ENCODE results near the gene PIK3AP1. TPM values are rescaled to one million over a fixed set of nuclear protein-coding genes. Genes with fewer than 3 reads are reported as not detected.
A peak's percentile ranks its signal among the peaks of the same experiment; 100 is the strongest.
"Not testable (repeated sequence)": the region's sequence is repeated elsewhere in the genome, so short reads cannot be mapped to it uniquely, and the experiment has no call there.

Gene PIK3AP1
- total RNA-seq, 2 donors from 2014 or later = 1.3 to 5.2 TPM

DNA sequence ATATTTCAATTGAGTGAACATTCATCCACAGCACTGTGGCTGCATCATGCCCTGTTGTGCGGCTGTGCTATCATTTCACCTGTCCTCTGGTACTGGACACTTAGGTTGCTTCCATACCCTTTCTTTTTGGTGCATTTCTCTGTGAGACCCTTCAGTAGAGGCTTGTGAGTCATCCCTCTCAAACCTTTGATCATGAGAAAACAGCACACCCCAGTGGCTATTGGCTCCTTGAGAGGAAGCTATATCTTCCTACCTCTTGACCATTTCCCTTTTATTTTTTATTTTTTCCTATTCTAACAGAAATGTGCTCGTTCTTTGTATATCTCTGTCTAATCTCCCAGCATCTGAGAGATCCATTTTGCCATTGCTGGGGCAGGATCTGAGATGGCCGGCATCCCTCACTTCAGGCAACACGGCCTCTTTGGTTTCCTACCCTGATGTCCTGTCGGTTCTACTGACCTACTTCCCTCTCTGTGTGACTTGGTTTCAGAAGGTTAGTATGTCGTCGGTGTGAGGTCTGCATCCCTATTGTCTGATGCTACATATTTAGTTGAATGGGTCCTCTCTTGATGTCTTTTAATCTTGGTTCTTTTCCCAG is 23.8 kb upstream of the PIK3AP1 start:
- H3K4me1 ChIP-seq (ENCODE audit: control insufficient read depth, insufficient read depth, low read length) = no peaks in the 10 kb centered on the region
- no peaks in the 10 kb centered on the region for H3K27me3 Mint-ChIP-seq (ENCODE audit: insufficient read depth)
- no peaks in the 10 kb centered on the region for H3K27me3 ChIP-seq (ENCODE audit: control insufficient read depth, insufficient read depth, low read length, poor library complexity, severe bottlenecking)
- no peak overlapping the region for H3K4me3 ChIP-seq (ENCODE audit: low read length)
- TF ChIP-seq, protein P1, sequence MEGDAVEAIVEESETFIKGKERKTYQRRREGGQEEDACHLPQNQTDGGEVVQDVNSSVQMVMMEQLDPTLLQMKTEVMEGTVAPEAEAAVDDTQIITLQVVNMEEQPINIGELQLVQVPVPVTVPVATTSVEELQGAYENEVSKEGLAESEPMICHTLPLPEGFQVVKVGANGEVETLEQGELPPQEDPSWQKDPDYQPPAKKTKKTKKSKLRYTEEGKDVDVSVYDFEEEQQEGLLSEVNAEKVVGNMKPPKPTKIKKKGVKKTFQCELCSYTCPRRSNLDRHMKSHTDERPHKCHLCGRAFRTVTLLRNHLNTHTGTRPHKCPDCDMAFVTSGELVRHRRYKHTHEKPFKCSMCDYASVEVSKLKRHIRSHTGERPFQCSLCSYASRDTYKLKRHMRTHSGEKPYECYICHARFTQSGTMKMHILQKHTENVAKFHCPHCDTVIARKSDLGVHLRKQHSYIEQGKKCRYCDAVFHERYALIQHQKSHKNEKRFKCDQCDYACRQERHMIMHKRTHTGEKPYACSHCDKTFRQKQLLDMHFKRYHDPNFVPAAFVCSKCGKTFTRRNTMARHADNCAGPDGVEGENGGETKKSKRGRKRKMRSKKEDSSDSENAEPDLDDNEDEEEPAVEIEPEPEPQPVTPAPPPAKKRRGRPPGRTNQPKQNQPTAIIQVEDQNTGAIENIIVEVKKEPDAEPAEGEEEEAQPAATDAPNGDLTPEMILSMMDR (conservative IDR thresholded peaks at IDR 0.05) = peak; percentile 66
- H3K36me3 ChIP-seq (ENCODE audit: control insufficient read depth, insufficient read depth, low read length) = no peaks in the 10 kb centered on the region
- no peaks in the 10 kb centered on the region for H3K9me3 ChIP-seq (ENCODE audit: control insufficient read depth, low read length)
- H3K4me3 Mint-ChIP-seq = no peak overlapping the region
- no peaks in the 10 kb centered on the region for H3K36me3 Mint-ChIP-seq (ENCODE audit: low read depth)
- WGBS, 2 experiments (ENCODE audit: insufficient coverage in 1 of 2, insufficient read length in 1 of 2) = 75 to 78% methylated on average over 2 to 7 of the region's 7 CpGs
- no peak overlapping the region for H3K27ac ChIP-seq (ENCODE audit: low read depth, low read length)
- no peak overlapping the region for H3K9ac ChIP-seq (ENCODE audit: extremely low read depth, low read length, poor library complexity, severe bottlenecking)
- no peaks in the 10 kb centered on the region for H3K9me3 Mint-ChIP-seq
- peak; percentile 71 for DNase-seq
- peaks cover 3% of the 10 kb centered on the region for H3K4me1 Mint-ChIP-seq
- peak overlapping the region; percentile 29 for H3K27ac Mint-ChIP-seq

DNA sequence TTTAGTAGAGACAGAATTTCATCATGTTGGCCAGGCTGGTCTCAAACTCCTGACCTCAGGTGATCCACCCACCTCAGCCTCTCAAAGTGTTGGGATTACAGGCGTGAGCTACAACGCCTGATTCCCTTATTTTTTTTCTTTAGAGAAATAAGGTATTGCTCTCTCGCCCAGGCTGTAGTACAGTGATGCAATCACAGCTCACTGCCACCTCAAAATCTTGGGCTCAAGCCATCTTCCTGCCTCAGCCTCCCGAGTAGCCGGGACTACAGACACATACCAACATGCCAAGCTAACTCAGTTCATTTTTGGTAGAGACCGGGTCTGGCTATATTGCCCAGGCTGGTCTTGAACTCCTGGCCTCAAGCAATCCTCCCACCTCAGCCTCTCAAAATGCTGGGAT is 21.2 kb upstream of the PIK3AP1 start:
- H3K27me3 Mint-ChIP-seq (ENCODE audit: insufficient read depth); H3K4me3 ChIP-seq (ENCODE audit: low read length); H3K9me3 ChIP-seq (ENCODE audit: control insufficient read depth, low read length); H3K9me3 Mint-ChIP-seq; H3K27ac ChIP-seq (ENCODE audit: low read depth, low read length); H3K4me3 Mint-ChIP-seq; H3K36me3 ChIP-seq (ENCODE audit: control insufficient read depth, insufficient read depth, low read length); H3K9ac ChIP-seq (ENCODE audit: extremely low read depth, low read length, poor library complexity, severe bottlenecking); H3K27me3 ChIP-seq (ENCODE audit: control insufficient read depth, insufficient read depth, low read length, poor library complexity, severe bottlenecking); H3K4me1 ChIP-seq (ENCODE audit: control insufficient read depth, insufficient read depth, low read length); DNase-seq; H3K27ac Mint-ChIP-seq; H3K36me3 Mint-ChIP-seq (ENCODE audit: low read depth): not testable (repeated sequence)
- H3K4me1 Mint-ChIP-seq = peaks cover 16% of the 10 kb centered on the region
- WGBS, 2 experiments (ENCODE audit: insufficient coverage in 1 of 2, insufficient read length in 1 of 2) = 83 to 95% methylated on average over 6 of the region's 6 CpGs

DNA sequence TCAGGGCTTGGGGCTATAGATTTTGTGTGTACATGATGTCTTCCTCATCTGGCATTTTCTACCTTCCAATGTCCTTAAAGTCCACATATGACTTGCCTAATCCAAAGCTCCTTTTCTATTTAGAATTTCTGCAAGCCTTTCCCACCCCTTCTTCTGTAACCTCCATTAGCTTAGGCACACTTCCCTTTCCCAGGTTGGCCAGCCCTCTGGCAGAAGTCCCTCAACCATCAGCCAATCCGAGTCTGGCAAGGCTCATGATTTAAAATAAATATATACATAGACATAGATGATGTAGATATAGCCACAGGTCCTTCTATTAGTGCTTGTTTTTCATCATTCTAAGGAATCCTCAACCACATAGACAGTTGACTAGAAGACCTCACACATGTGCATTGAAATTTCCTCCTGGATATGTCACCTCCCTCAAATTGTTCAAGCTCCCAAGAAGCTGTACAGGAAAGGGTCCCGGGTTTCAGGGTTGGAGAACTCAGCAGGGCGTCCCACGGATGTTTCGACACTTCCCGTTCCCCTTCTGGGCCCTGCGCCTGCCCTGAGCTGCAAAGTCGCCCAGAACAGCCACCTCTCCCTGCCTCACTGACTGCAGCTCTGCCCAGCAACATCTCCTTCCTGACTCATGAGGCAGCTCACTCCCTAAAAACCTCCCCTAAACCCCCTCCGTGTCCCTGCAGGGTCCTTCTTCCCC is 20.4 kb upstream of the PIK3AP1 start:
- no peak for DNase-seq
- peaks cover 20% of the 10 kb centered on the region for H3K4me1 Mint-ChIP-seq
- H3K27ac Mint-ChIP-seq = peak overlapping the region; percentile 53
- no peaks in the 10 kb centered on the region for H3K9me3 Mint-ChIP-seq
- no peak overlapping the region for H3K4me3 Mint-ChIP-seq
- Histone ChIP-seq H3K27ac (ENCODE audit: low read depth, low read length) (no peak overlapping the region), H3K27me3 (ENCODE audit: control insufficient read depth, insufficient read depth, low read length, poor library complexity, severe bottlenecking) (no peaks in the 10 kb centered on the region), H3K36me3 (ENCODE audit: control insufficient read depth, insufficient read depth, low read length) (no peaks in the 10 kb centered on the region), H3K4me1 (ENCODE audit: control insufficient read depth, insufficient read depth, low read length) (no peaks in the 10 kb centered on the region), H3K9me3 (ENCODE audit: control insufficient read depth, low read length) (no peaks in the 10 kb centered on the region), H3K4me3 (ENCODE audit: low read length) (no peak overlapping the region), H3K9ac (ENCODE audit: extremely low read depth, low read length, poor library complexity, severe bottlenecking) (no peak overlapping the region)
- WGBS, 2 experiments (ENCODE audit: insufficient coverage in 1 of 2, insufficient read length in 1 of 2) = 77 to 93% methylated on average over 8 of the region's 9 CpGs
- no peaks in the 10 kb centered on the region for H3K36me3 Mint-ChIP-seq (ENCODE audit: low read depth)
- no peaks in the 10 kb centered on the region for H3K27me3 Mint-ChIP-seq (ENCODE audit: insufficient read depth)
- TF ChIP-seq, protein P1 (conservative IDR thresholded peaks at IDR 0.05) = no peak

Measured in endodermal cell (in vitro differentiated cells).